ENCODE data around the gene TMEM132D.

Gene TMEM132D

GRCh38 chr12:129075460-129076208 lies 828.2 kb downstream of the TMEM132D start:
- no peak overlapping the region for H3K4me2 ChIP-seq
- H3K9ac ChIP-seq, result no peak overlapping the region
- H3K36me3 ChIP-seq (ENCODE audit: insufficient read depth), result no peaks in the 10 kb centered on the region
- H3K27me3 ChIP-seq (ENCODE audit: insufficient read depth, low read depth), result no peaks in the 10 kb centered on the region
- TF ChIP-seq CTCF (conservative IDR thresholded peaks at IDR 0.05; ENCODE audit: low read depth, low read length), result no peak
- H3K4me3 ChIP-seq (IDR thresholded peaks at IDR 0.05; ENCODE audit: insufficient read depth, low read depth, low read length), result no peak overlapping the region
- no peaks in the 10 kb centered on the region for H4K20me1 ChIP-seq (ENCODE audit: insufficient read depth)
- no peak overlapping the region for H3K27ac ChIP-seq
- no peaks in the 10 kb centered on the region for H3K4me1 ChIP-seq (ENCODE audit: low read depth, poor library complexity, severe bottlenecking)
- no peak overlapping the region for H2AFZ ChIP-seq (ENCODE audit: low read depth)
- no peaks in the 10 kb centered on the region for H3K79me2 ChIP-seq (ENCODE audit: insufficient read depth, low read depth)

GRCh38 chr12:129074379-129074778 lies 829.4 kb downstream of the TMEM132D start:
- Histone ChIP-seq H3K4me2 (no peak overlapping the region), H3K79me2 (ENCODE audit: insufficient read depth, low read depth) (no peaks in the 10 kb centered on the region), H4K20me1 (ENCODE audit: insufficient read depth) (no peaks in the 10 kb centered on the region), H3K4me1 (ENCODE audit: low read depth, poor library complexity, severe bottlenecking) (no peaks in the 10 kb centered on the region), H2AFZ (ENCODE audit: low read depth) (no peak overlapping the region), H3K4me3 (IDR thresholded peaks at IDR 0.05; ENCODE audit: insufficient read depth, low read depth, low read length) (no peak overlapping the region), H3K27me3 (ENCODE audit: insufficient read depth, low read depth) (no peaks in the 10 kb centered on the region), H3K27ac (no peak overlapping the region), H3K9ac (no peak overlapping the region), H3K36me3 (ENCODE audit: insufficient read depth) (no peaks in the 10 kb centered on the region)
- no peak for TF ChIP-seq CTCF (conservative IDR thresholded peaks at IDR 0.05; ENCODE audit: low read depth, low read length)

- H3K79me2 ChIP-seq (ENCODE audit: insufficient read depth, low read depth), result no peaks in the 10 kb centered on the region
- H4K20me1 ChIP-seq (ENCODE audit: insufficient read depth), result no peaks in the 10 kb centered on the region
- H2AFZ ChIP-seq (ENCODE audit: low read depth), result no peak overlapping the region
- no peaks in the 10 kb centered on the region for H3K4me1 ChIP-seq (ENCODE audit: low read depth, poor library complexity, severe bottlenecking)
- no peak overlapping the region for H3K27ac ChIP-seq
- H3K27me3 ChIP-seq (ENCODE audit: insufficient read depth, low read depth), result no peaks in the 10 kb centered on the region
- no peak overlapping the region for H3K4me2 ChIP-seq
- no peaks in the 10 kb centered on the region for H3K36me3 ChIP-seq (ENCODE audit: insufficient read depth)
- no peak for TF ChIP-seq CTCF (conservative IDR thresholded peaks at IDR 0.05; ENCODE audit: low read depth, low read length)
- no peak overlapping the region for H3K4me3 ChIP-seq (IDR thresholded peaks at IDR 0.05; ENCODE audit: insufficient read depth, low read depth, low read length)
- no peak overlapping the region for H3K9ac ChIP-seq
Measured at GRCh38 chr12:129073157-129073915, 830.5 kb downstream of the TMEM132D start.

- Histone ChIP-seq H3K27ac (no peak overlapping the region), H3K79me2 (ENCODE audit: insufficient read depth, low read depth) (no peaks in the 10 kb centered on the region), H4K20me1 (ENCODE audit: insufficient read depth) (no peaks in the 10 kb centered on the region), H3K9ac (no peak overlapping the region), H3K27me3 (ENCODE audit: insufficient read depth, low read depth) (no peaks in the 10 kb centered on the region), H3K4me3 (IDR thresholded peaks at IDR 0.05; ENCODE audit: insufficient read depth, low read depth, low read length) (no peak overlapping the region), H2AFZ (ENCODE audit: low read depth) (no peak overlapping the region), H3K36me3 (ENCODE audit: insufficient read depth) (no peaks in the 10 kb centered on the region), H3K4me2 (no peak overlapping the region), H3K4me1 (ENCODE audit: low read depth, poor library complexity, severe bottlenecking) (no peaks in the 10 kb centered on the region)
- TF ChIP-seq CTCF (conservative IDR thresholded peaks at IDR 0.05; ENCODE audit: low read depth, low read length), result no peak
Measured at GRCh38 chr12:129071362-129071761, 832.5 kb downstream of the TMEM132D start.
